Activated CD8-positive, alpha-beta memory T cell treated with anti-CD3 and anti-CD28 coated beads for 24 hours (primary cell): ENCODE measurements around the gene PRKG1.
"Not testable (repeated sequence)": the region's sequence is repeated elsewhere in the genome, so short reads cannot be mapped to it uniquely, and the experiment has no call there.

Experiments used
- DNase-seq: peaks from one replicate; pipeline ENCODE4 v3.0.0-alpha.2; 2020

The PRKG1 gene

DNA sequence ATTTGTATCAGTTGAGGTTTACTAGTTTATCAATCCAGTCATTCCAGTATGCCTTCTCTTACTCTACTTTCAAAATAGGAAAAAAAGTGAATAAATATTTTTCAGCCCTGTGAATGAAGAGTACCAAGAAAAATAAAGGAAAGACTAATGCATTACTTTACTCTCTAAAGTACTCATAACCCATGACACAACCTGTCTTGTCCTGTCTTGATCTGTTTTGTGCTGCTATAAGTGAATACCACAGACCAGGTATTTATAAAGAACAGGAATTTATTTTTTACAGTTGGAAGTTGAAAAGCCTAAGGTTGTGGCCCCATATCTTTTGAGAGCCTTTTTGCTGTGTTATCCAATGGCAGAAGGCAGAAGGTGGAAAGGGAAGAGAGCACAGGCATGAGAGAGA is 1045.2 kb downstream of the PRKG1 start:
- no peak for DNase-seq

GRCh38 chr10:52121688-52122087 is 1047.4 kb downstream of the PRKG1 start:
- DNase-seq = no peak

- DNase-seq = no peak
Observed at GRCh38 chr10:52128056-52128683, 1053.9 kb downstream of the PRKG1 start.

- no peak for DNase-seq
Observed at GRCh38 chr10:52129410-52130178, 1055.3 kb downstream of the PRKG1 start.

DNA sequence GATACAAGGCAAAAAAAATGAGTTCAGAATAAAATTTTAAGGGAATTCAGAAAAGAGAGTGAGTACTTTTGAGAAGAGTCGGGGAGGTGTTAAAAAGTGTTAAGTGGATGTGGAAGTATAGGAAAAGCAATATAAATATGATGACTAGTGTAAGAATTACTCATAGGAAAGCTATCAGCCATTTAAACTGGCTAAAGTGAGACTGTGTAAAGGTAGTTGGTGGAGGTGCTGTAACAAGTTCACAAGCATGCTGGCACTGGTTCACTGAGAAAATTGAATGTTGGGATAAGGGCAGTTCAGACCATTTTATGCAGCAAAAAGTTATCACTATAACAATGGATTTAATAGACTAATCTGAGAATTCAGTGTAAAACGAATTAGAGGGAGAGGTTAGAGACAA is 1060.8 kb downstream of the PRKG1 start:
- no peak for DNase-seq

GRCh38 chr10:52136921-52137320 is 1062.6 kb downstream of the PRKG1 start:
- no peak for DNase-seq

- no peak for DNase-seq
Observed at GRCh38 chr10:52143338-52143737, 1069.1 kb downstream of the PRKG1 start.

- DNase-seq = no peak
Observed at GRCh38 chr10:52145636-52146035, 1071.3 kb downstream of the PRKG1 start.

- DNase-seq = no peak
Observed at GRCh38 chr10:52146766-52147165, 1072.5 kb downstream of the PRKG1 start.

GRCh38 chr10:52170776-52171175 is 1096.5 kb downstream of the PRKG1 start:
- no peak for DNase-seq

DNA sequence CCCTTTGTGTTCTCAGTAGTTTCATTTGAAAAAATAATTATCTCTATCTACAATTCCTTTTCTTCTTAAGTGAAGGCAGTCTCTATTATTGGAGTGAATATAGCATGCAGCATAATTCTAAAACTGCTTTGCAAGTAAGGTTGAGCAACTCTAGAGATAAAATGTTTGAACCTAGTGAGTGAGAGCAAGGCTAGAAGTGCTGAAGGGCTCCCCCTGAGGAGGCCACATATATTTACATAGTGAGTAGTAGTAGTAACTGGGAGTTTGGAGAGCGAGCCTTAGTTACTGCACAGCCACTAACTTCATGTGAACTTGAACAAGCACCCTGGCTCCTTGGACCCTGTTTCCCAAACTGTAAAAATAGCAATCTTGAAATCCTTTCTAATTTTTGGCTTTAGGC is 1098.3 kb downstream of the PRKG1 start:
- DNase-seq = no peak

GRCh38 chr10:52185256-52185655 is 1111.0 kb downstream of the PRKG1 start:
- no peak for DNase-seq

DNA sequence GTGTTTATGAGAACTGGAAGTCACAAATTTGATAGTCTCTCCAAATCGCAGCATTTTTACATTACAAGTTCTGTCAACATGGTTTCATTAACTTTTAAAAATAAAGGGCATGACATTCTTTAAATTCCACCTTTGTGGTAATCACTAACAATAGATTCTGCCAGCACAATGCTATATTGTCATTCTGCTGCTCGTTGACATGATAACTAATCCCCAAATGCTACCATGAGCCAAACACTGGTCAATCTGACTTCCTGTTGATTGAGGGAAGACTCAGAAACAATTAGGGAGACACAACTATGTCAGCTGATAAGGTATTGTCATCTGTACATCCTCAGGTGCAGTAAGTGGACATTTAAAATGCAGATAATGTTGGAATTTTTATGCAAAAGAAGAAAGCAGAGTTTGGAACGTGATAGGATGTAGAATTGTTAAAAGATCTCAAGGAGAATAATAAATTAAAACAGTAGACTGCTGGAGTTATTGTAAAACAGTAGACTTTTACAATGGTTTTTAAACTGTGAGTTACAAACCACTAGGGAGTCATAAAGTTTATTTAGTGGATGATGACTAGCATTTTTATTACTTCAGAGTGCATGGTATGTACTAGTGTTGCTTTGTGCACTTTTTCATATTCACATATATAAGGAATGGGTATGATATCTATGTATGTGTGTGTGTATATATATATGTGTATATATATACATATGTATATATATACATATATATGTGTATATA is 1113.4 kb downstream of the PRKG1 start:
- DNase-seq = no peak

GRCh38 chr10:52191049-52191448 is 1116.8 kb downstream of the PRKG1 start:
- DNase-seq = no peak

- DNase-seq = no peak
Observed at GRCh38 chr10:52194191-52194590, 1119.9 kb downstream of the PRKG1 start.

DNA sequence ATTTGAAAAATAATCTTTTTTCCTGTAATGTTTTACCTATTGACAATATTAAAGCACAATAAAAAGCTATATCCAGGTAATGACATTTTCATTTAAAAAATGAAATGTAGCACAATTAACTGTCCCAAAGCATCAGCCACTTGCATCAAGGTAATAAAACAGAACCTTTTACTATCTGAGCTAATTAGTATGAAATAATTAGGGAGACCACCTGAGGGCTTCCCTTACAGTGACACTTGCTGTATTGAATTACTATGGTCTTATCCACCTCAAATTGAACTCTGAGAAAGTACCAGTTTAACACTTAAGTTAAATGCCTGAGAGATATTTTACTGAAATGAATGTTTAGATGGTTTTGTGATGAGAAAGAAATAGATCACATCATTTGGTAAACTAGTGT is 1120.4 kb downstream of the PRKG1 start:
- no peak for DNase-seq

DNA sequence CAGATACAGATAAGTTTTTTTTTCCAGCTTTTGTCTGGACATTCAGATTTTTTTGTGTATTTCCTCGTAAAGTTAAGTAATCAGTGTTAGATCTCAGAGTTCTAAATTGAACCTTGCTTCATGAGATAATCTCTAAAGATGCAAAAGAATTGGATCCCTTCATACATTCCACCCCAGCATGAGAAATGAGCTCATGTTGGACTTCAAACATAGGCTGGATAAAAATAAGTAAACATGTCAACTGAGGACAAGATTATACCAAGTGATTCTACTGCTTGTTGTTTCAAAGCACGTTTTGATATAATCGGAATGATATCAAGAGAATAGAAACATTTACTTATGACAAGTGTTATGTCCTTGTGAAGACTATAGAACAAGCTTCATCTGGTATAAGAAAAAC is 1122.8 kb downstream of the PRKG1 start:
- DNase-seq = no peak

DNA sequence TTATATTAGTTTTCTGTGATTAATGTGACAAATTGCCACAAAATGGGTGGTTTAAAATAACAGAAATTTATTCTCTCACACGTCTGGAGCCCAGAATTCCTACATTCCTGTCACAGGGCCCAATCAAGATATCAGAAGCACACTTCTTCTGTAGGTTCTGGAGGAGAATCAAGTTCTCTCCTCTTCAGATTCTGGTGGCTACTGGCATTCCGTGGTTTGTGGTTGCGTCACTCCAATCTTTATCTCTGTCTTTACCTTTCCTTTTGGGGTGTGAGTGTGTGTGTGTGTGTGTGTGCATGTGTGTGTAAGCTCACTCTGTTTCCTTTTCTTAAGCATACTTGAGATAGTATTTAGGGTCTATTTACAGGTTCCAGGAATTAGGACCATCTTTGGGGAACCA is 1124.3 kb downstream of the PRKG1 start:
- DNase-seq = no peak

- DNase-seq = not testable (repeated sequence)
Observed at GRCh38 chr10:52204906-52205305, 1130.6 kb downstream of the PRKG1 start.

DNA sequence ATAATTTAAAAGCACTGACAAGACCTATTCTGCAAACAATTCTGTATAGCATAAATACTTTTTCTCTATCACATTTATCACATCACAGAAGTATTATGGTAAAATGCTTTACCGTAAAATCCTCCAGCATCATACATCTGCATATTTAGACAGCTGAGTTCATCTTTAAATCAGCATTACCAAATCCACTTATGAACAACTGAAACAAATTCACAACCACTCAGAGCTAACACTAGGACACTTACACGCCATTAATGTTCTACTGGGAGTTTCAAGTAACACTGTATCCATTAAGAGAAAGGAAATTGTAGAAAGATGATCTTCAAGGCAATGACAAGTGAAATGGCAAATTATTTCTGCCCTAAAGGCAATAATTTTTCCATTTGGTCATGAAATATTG is 1134.1 kb downstream of the PRKG1 start:
- no peak for DNase-seq

- DNase-seq = no peak
Observed at GRCh38 chr10:52210161-52210560, 1135.9 kb downstream of the PRKG1 start.

- no peak for DNase-seq
Observed at GRCh38 chr10:52212062-52212461, 1137.8 kb downstream of the PRKG1 start.

DNA sequence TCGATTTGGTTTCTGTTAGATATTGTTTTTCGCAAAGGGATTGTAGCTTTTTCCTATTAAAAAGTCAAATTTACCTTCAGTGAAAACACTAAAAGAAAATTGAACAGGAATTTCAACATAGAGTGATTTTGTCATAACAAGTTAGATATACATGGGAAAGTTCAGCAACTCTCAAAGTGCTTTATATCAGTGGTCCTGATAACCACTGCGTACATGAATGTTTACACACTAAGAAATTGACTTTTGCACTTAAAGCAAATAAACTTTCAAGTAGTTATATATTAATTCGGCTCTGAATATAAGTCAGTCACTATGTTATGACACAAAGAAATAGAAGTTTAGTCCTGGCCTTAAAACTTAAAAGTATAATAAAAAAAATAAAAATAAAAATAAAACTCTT is 1138.5 kb downstream of the PRKG1 start:
- no peak for DNase-seq

DNA sequence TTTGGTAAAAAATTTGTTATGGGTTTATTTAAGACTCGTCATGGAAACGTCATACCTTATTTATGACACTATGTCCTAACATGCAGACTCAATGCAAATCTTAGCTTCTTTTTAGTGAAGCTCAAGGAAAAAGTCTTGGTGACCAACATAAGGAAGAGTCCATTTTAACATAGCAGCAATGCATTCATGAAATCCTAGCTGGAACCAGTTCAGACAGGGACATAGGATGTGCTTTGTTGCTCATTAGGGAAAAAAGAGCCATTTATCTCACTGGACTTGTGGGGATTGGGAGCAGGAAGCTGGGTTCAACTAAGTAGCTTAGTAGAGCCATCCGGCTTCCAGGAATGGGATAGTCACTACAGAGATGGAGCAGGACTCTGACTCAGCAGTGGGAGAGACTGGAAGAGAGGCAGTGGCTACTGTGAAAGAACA is 1139.0 kb downstream of the PRKG1 start:
- DNase-seq = no peak
